H9 (cell line): ENCODE data around the gene FXYD4. TPM values are rescaled to one million over a fixed set of nuclear protein-coding genes. Genes with fewer than 3 reads are reported as not detected.

Experiments used
- DNase-seq: peaks from one replicate; pipeline ENCODE4 v3.0.0-alpha.2; 2017
- H2AFZ ChIP-seq: one replicate; pipeline ENCODE4 v1.6.1; 2013; ENCODE audit warnings: mild to moderate bottlenecking, low read length, control low read depth, moderate library complexity
- H2AK5ac ChIP-seq: 2 replicates; pipeline ENCODE4 v1.6.1; 2013; ENCODE audit warnings: low read length, control low read depth, mixed read lengths; ENCODE audit not compliant: insufficient read length
- H2BK120ac ChIP-seq: one replicate; pipeline ENCODE4 v1.6.1; 2013; ENCODE audit warnings: low read depth, mild to moderate bottlenecking, low read length, control low read depth, inconsistent platforms; ENCODE audit not compliant: poor library complexity, severe bottlenecking
- H2BK12ac ChIP-seq: 2 replicates; pipeline ENCODE4 v1.6.1; 2013; ENCODE audit warnings: low read length, control low read depth, mixed read lengths, low read depth; ENCODE audit not compliant: insufficient read length
- H2BK15ac ChIP-seq: 2 replicates; pipeline ENCODE4 v1.6.1; 2013; ENCODE audit warnings: low read depth, low read length, control low read depth
- H2BK20ac ChIP-seq: one replicate; pipeline ENCODE4 v1.6.1; 2013; ENCODE audit warnings: low read depth, mild to moderate bottlenecking, low read length, control low read depth, inconsistent platforms; ENCODE audit not compliant: poor library complexity, severe bottlenecking
- H2BK5ac ChIP-seq: 2 replicates; pipeline ENCODE4 v1.6.1; 2013; ENCODE audit warnings: low read length, control low read depth, mixed read lengths; ENCODE audit not compliant: insufficient read length
- H3K14ac ChIP-seq: 2 replicates; pipeline ENCODE4 v1.6.1; 2013; ENCODE audit warnings: low read length, control low read depth; ENCODE audit not compliant: insufficient read depth
- H3K18ac ChIP-seq: 2 replicates; pipeline ENCODE4 v1.6.1; 2013; ENCODE audit warnings: low read depth, mild to moderate bottlenecking, mixed read lengths, low read length, control low read depth; ENCODE audit not compliant: insufficient read length
- H3K23ac ChIP-seq: 2 replicates; pipeline ENCODE4 v1.6.1; 2013; ENCODE audit warnings: low read length, control low read depth, mixed read lengths, low read depth; ENCODE audit not compliant: insufficient read length
- H3K23me2 ChIP-seq: 2 replicates; pipeline ENCODE4 v1.6.1; 2013; ENCODE audit warnings: low read depth, mild to moderate bottlenecking, mixed read lengths, low read length, control low read depth; ENCODE audit not compliant: insufficient read length, poor library complexity, severe bottlenecking
- H3K27ac ChIP-seq: 2 replicates; pipeline ENCODE4 v1.5.1; 2013; ENCODE audit warnings: low read length, control low read depth, mixed read lengths, low read depth; ENCODE audit not compliant: insufficient read length
- H3K27me3 ChIP-seq: 2 replicates; pipeline ENCODE4 v1.6.1; 2013; ENCODE audit warnings: low read length, control low read depth, inconsistent platforms; ENCODE audit not compliant: insufficient read depth
- H3K4ac ChIP-seq: 2 replicates; pipeline ENCODE4 v1.6.1; 2013; ENCODE audit warnings: low read depth, mild to moderate bottlenecking, control low read depth, inconsistent platforms, low read length, moderate library complexity
- H3K4me1 ChIP-seq: 2 replicates; pipeline ENCODE4 v1.6.1; 2013; ENCODE audit warnings: low read length, control low read depth, inconsistent platforms; ENCODE audit not compliant: insufficient read depth
- H3K4me2 ChIP-seq: 2 replicates; pipeline ENCODE4 v1.6.1; 2013; ENCODE audit warnings: low read length, control low read depth, mixed read lengths; ENCODE audit not compliant: insufficient read length, insufficient read depth
- H3K56ac ChIP-seq: 2 replicates; pipeline ENCODE4 v1.6.1; 2013; ENCODE audit warnings: low read depth, mild to moderate bottlenecking, mixed read lengths, low read length, control low read depth; ENCODE audit not compliant: insufficient read length
- H3K79me1 ChIP-seq: 2 replicates; pipeline ENCODE4 v1.6.1; 2013; ENCODE audit warnings: low read depth, mild to moderate bottlenecking, moderate library complexity, low read length, control low read depth, inconsistent platforms; ENCODE audit not compliant: insufficient read depth, poor library complexity, severe bottlenecking
- H3K79me2 ChIP-seq: 2 replicates; pipeline ENCODE4 v1.6.1; 2013; ENCODE audit warnings: low read length, control low read depth, inconsistent platforms; ENCODE audit not compliant: insufficient read depth
- H3K9ac ChIP-seq: 2 replicates; pipeline ENCODE4 v1.6.1; 2013; ENCODE audit warnings: low read length, control low read depth, mixed read lengths; ENCODE audit not compliant: insufficient read length; ENCODE audit errors: extremely low read depth
- H3K9me3 ChIP-seq: one replicate; pipeline ENCODE4 v1.6.1; 2013; ENCODE audit warnings: low read depth, low read length, inconsistent platforms; ENCODE audit not compliant: control insufficient read depth
- H3T11ph ChIP-seq: one replicate; pipeline ENCODE4 v1.6.1; 2013; ENCODE audit warnings: mild to moderate bottlenecking, low read length, control low read depth, inconsistent platforms
- H4K20me1 ChIP-seq: one replicate; pipeline ENCODE4 v1.6.1; 2013; ENCODE audit not compliant: control insufficient read depth, insufficient read length, insufficient read depth
- H4K5ac ChIP-seq: 2 replicates; pipeline ENCODE4 v1.6.1; 2013; ENCODE audit warnings: low read depth, mild to moderate bottlenecking, mixed read lengths, low read length, control low read depth; ENCODE audit not compliant: insufficient read length
- H4K8ac ChIP-seq: replicated peaks from 2 replicates; pipeline ENCODE4 v1.6.1; 2013; ENCODE audit warnings: low read length, control low read depth, mixed read lengths, low read depth; ENCODE audit not compliant: insufficient read length
- H4K91ac ChIP-seq: 2 replicates; pipeline ENCODE4 v1.6.1; 2013; ENCODE audit warnings: low read depth, mild to moderate bottlenecking, moderate library complexity, mixed read lengths, low read length, control low read depth; ENCODE audit not compliant: insufficient read length
- H3K27ac Mint-ChIP-seq, 3 experiments: 2 replicates in 2 of 3; 3 replicates in 1 of 3; pipeline ENCODE4 v1.8.0; 2020 to 2021; ENCODE audit warnings: mixed read lengths in 3 of 3, mild to moderate bottlenecking in 1 of 3, moderate library complexity in 1 of 3
- H3K27me3 Mint-ChIP-seq: 2 replicates; pipeline ENCODE4 v1.8.0; 2021; ENCODE audit warnings: low read depth, mild to moderate bottlenecking, moderate library complexity, mixed read lengths
- H3K36me3 Mint-ChIP-seq, 3 experiments: 2 replicates in 2 of 3; 3 replicates in 1 of 3; pipeline ENCODE4 v1.8.0; 2020 to 2021; ENCODE audit warnings: low read depth in 3 of 3, mixed read lengths in 3 of 3; ENCODE audit not compliant: insufficient read depth in 1 of 3
- H3K4me1 Mint-ChIP-seq, 2 experiments: 2 replicates each; pipeline ENCODE4 v1.8.0; 2020; ENCODE audit warnings: mixed read lengths in 2 of 2
- H3K4me3 Mint-ChIP-seq, 2 experiments: 2 replicates in 1 of 2; 3 replicates in 1 of 2; pipeline ENCODE4 v1.8.0; 2020 to 2021; ENCODE audit warnings: mild to moderate bottlenecking in 2 of 2, mixed read lengths in 2 of 2, moderate library complexity in 1 of 2
- H3K9me3 Mint-ChIP-seq, 2 experiments: 2 replicates in 1 of 2; 3 replicates in 1 of 2; pipeline ENCODE4 v1.8.0; 2020; ENCODE audit warnings: mild to moderate bottlenecking in 2 of 2, mixed read lengths in 2 of 2, moderate library complexity in 1 of 2
- CTCF ChIP-seq: fragments of 200-600 bp; sonication (generic); conservative IDR thresholded peaks from 3 replicates; pipeline ENCODE4 v1.8.0; 2021; ENCODE audit warnings: antibody characterized with exemption, mild to moderate bottlenecking
- WGBS: extraction: QIAGEN DNeasy Blood & Tissue Kit; methylation state at CpG from one replicate; pipeline ENCODE4 v1.1.7; 2013; ENCODE audit warnings: missing lambda C conversion rate, low lambda C conversion rate, mixed read lengths; ENCODE audit not compliant: insufficient read length; ENCODE audit errors: extremely low coverage; 5-methylcytosine and 5-hydroxymethylcytosine counted together
- total RNA-seq: library from RNA; stranded (reverse); gene quantifications from 2 replicates; pipeline ENCODE4 v1.2.1, GENCODE V29; 2021

Gene FXYD4
- total RNA-seq, 1 experiment from 2014 or later, result not detected

- Histone ChIP-seq H3K9ac (no peak overlapping the region), H3K9me3 (no peaks in the 10 kb centered on the region), H2AFZ (no peak overlapping the region), H2BK15ac (no peak overlapping the region), H3K27ac (no peak overlapping the region), H3K27me3 (no peaks in the 10 kb centered on the region), H3K4ac (no peak overlapping the region), H3K79me1 (peaks cover 7% of the 10 kb centered on the region), H2BK120ac (no peak overlapping the region), H3K56ac (no peak overlapping the region), H4K20me1 (no peaks in the 10 kb centered on the region), H3K4me2 (peak overlapping the region; percentile 92), H3K23me2 (peaks cover 10% of the 10 kb centered on the region), H3K23ac (no peak overlapping the region), H2AK5ac (no peak overlapping the region), H3T11ph (no peak overlapping the region), H3K18ac (no peak overlapping the region), H3K79me2 (peaks cover 47% of the 10 kb centered on the region), H2BK20ac (no peak overlapping the region), H4K8ac (no peak overlapping the region), H3K14ac (no peak overlapping the region), H2BK12ac (no peak overlapping the region), H4K5ac (no peak overlapping the region), H4K91ac (no peak overlapping the region), H2BK5ac (no peak overlapping the region), H3K4me1 (no peaks in the 10 kb centered on the region; the same call in 1 of the 2 replicates)
- Mint-ChIP-seq H3K27ac (peak overlapping the region in 1 of 3 experiments; percentile 53; a peak in 1 of 7 replicates), H3K27me3 (peaks cover 4% of the 10 kb centered on the region), H3K4me3 (peak overlapping the region; percentile 90 to 92), H3K36me3 (peaks cover 52 to 74% (median 61%) of the 10 kb centered on the region in 3 experiments), H3K4me1 (peaks cover 52 to 57% of the 10 kb centered on the region in 2 experiments), H3K9me3 (no peaks in the 10 kb centered on the region; a peak in 1 of 5 replicates)
- WGBS, result no CpG with 5 or more reads among the region's 6 CpGs
- no peak for DNase-seq
- TF ChIP-seq CTCF, result no peak
These were observed 23.4 kb downstream of the FXYD4 start for GRCh38 chr10:43394868-43395267.
